Neural cell (in vitro differentiated cells): ENCODE data around the gene MARK1. TPM values are rescaled to one million over a fixed set of nuclear protein-coding genes. Genes with fewer than 3 reads are reported as not detected.

Source experiments
- H2AFZ ChIP-seq: fragments of 200-600, 300-800 bp; sonication (generic), shearing (Covaris generic); 2 replicates; pipeline ENCODE4 v1.6.0; 2014; ENCODE audit warnings: low read depth, mild to moderate bottlenecking, antibody characterized with exemption, low read length, moderate library complexity
- H3F3A ChIP-seq: fragments of 200-600 bp; shearing (Covaris generic); 2 replicates; pipeline ENCODE4 v1.6.1; 2016; ENCODE audit warnings: mild to moderate bottlenecking, moderate library complexity, mixed read lengths, antibody characterized with exemption, low read length; ENCODE audit not compliant: insufficient read depth, poor library complexity, severe bottlenecking
- H3K27ac ChIP-seq: fragments of 200-600, 300-800 bp; sonication (generic), shearing (Covaris generic); 2 replicates; pipeline ENCODE4 v1.5.1; 2014; ENCODE audit warnings: mild to moderate bottlenecking, low read length, moderate library complexity
- H3K27me3 ChIP-seq: fragments of 300-800, 200-600 bp; sonication (generic), shearing (Covaris generic); 2 replicates; pipeline ENCODE4 v1.6.0; 2014; ENCODE audit warnings: mild to moderate bottlenecking, low read depth, low read length, moderate library complexity; ENCODE audit not compliant: insufficient read depth
- H3K36me3 ChIP-seq: fragments of 300-800, 200-600 bp; sonication (generic), shearing (Covaris generic); 2 replicates; pipeline ENCODE4 v1.5.1; 2014; ENCODE audit warnings: mild to moderate bottlenecking, antibody characterized with exemption, low read length, moderate library complexity; ENCODE audit not compliant: insufficient read depth
- H3K4me2 ChIP-seq: fragments of 300-800, 200-600 bp; sonication (generic), shearing (Covaris generic); 2 replicates; pipeline ENCODE4 v1.6.0; 2014; ENCODE audit warnings: mild to moderate bottlenecking, low read length
- H3K4me3 ChIP-seq: fragments of 300-800, 200-600 bp; sonication (generic), shearing (Covaris generic); 2 replicates; pipeline ENCODE4 v1.5.1; 2014; ENCODE audit warnings: mild to moderate bottlenecking, low read length, moderate library complexity
- H3K79me2 ChIP-seq: fragments of 200-600 bp; shearing (Covaris generic); replicated peaks from 2 replicates; pipeline ENCODE4 v1.6.0; 2014; ENCODE audit warnings: mild to moderate bottlenecking, low read length, moderate library complexity; ENCODE audit not compliant: insufficient read depth
- H3K9ac ChIP-seq: fragments of 300-800, 200-600 bp; sonication (generic), shearing (Covaris generic); 2 replicates; pipeline ENCODE4 v1.6.1; 2016; ENCODE audit warnings: mild to moderate bottlenecking, low read length, mixed read lengths
- H3K9me2 ChIP-seq: fragments of 200-600 bp; shearing (Covaris generic); 2 replicates; pipeline ENCODE4 v1.6.1; 2016; ENCODE audit warnings: mild to moderate bottlenecking, low read length, mixed read lengths; ENCODE audit not compliant: insufficient read depth
- H3K9me3 ChIP-seq: fragments of 200-600, 300-800 bp; sonication (generic), shearing (Covaris generic); 2 replicates; pipeline ENCODE4 v1.6.1; 2016; ENCODE audit warnings: mild to moderate bottlenecking, mixed run types, low read length, moderate library complexity, mixed read lengths
- H4K20me1 ChIP-seq: fragments of 200-600 bp; shearing (Covaris generic); 2 replicates; pipeline ENCODE4 v1.6.1; 2016; ENCODE audit warnings: mild to moderate bottlenecking, mixed run types; ENCODE audit not compliant: insufficient read depth
- CTCF ChIP-seq: fragments of 450-650 bp; IDR thresholded peaks from 2 replicates; pipeline ENCODE4 v1.5.1; 2014; ENCODE audit warnings: antibody characterized with exemption, mild to moderate bottlenecking, moderate library complexity; ENCODE audit not compliant: poor library complexity, severe bottlenecking
- EP300 ChIP-seq: fragments of 450-650 bp; conservative IDR thresholded peaks from 2 replicates; pipeline ENCODE4 v1.6.1; 2014; ENCODE audit warnings: antibody characterized with exemption, mild to moderate bottlenecking, moderate library complexity; ENCODE audit not compliant: poor library complexity, severe bottlenecking
- EZH2 ChIP-seq: fragments of 200-600, 300-800 bp; shearing (Covaris generic), sonication (generic); IDR thresholded peaks from 2 replicates; pipeline ENCODE4 v1.6.1; 2014; ENCODE audit warnings: antibody characterized with exemption, low read length, borderline replicate concordance, mild to moderate bottlenecking; ENCODE audit not compliant: insufficient read depth, poor library complexity, severe bottlenecking
- MXI1 ChIP-seq: fragments of 450-650 bp; conservative IDR thresholded peaks from 2 replicates; pipeline ENCODE4 v1.6.1; 2014; ENCODE audit warnings: antibody characterized with exemption, mild to moderate bottlenecking; ENCODE audit not compliant: poor library complexity, severe bottlenecking
- POLR2AphosphoS5 ChIP-seq: IDR thresholded peaks from 2 replicates; pipeline ENCODE4 v1.6.1; 2012
- RAD21 ChIP-seq: fragments of 450-650 bp; conservative IDR thresholded peaks from 2 replicates; pipeline ENCODE4 v1.6.1; 2014; ENCODE audit warnings: antibody characterized with exemption, mild to moderate bottlenecking, moderate library complexity
- SMC3 ChIP-seq: fragments of 450-650 bp; conservative IDR thresholded peaks from 2 replicates; pipeline ENCODE4 v1.6.1; 2014; ENCODE audit warnings: antibody characterized with exemption, mild to moderate bottlenecking, moderate library complexity; ENCODE audit not compliant: poor library complexity
- TAF1 ChIP-seq: IDR thresholded peaks from 2 replicates; pipeline ENCODE4 v1.6.1; 2012; ENCODE audit warnings: low read depth
- polyA plus RNA-seq: library from polyadenylated mRNA; depleted of rRNA; stranded (reverse); fragments of >200 nt; gene quantifications from 2 replicates; pipeline ENCODE4 v1.2.3, GENCODE V29; 2014
- TF ChIP-seq, protein P1 (sequence below): IDR thresholded peaks from 2 replicates; pipeline ENCODE4 v1.6.1; 2012; ENCODE audit warnings: borderline replicate concordance

Gene MARK1
- polyA plus RNA-seq, 1 donor from 2014 or later: 38.6 TPM

DNA sequence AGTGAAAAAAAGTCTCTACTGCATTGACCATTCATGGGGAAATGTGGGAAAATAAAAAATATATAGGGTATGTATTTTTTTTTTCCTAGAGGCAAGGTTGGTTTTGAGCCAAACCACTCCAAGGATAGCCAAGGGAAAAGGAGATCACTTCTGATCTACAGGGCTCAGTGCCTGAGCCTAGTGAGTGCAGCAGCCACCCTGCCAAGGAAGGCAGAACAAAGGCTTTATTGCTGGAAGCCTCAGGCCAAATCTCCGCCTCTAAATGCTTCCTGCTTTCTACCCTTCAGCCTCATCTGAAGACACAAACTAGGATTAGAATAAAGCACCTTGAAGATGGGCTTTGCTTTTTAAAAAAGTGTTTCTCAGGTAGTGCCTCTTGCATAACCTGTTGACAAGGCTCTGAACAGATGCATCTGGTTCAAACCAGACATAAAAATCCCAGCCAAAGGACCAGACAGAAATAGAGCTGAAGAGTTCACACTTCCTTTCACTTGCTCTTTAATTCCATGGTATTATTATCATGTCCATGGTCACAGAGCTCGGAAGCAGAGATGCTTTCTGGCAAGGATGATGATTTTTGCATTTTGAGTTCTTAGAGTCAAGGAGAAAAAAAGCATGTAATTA, 172.7 kb downstream of the MARK1 start:
- Histone ChIP-seq H3K4me2 (no peak overlapping the region), H4K20me1 (no peaks in the 10 kb centered on the region), H3K9me3 (no peaks in the 10 kb centered on the region), H3K27me3 (no peaks in the 10 kb centered on the region), H3F3A (no peaks in the 10 kb centered on the region), H3K4me3 (no peak overlapping the region), H3K36me3 (no peaks in the 10 kb centered on the region), H3K9ac (no peak overlapping the region), H3K27ac (no peak overlapping the region), H3K79me2 (no peaks in the 10 kb centered on the region), H3K9me2 (no peaks in the 10 kb centered on the region), H2AFZ (no peak overlapping the region)
- TF ChIP-seq POLR2AphosphoS5: no peak
- TF ChIP-seq, protein P1, sequence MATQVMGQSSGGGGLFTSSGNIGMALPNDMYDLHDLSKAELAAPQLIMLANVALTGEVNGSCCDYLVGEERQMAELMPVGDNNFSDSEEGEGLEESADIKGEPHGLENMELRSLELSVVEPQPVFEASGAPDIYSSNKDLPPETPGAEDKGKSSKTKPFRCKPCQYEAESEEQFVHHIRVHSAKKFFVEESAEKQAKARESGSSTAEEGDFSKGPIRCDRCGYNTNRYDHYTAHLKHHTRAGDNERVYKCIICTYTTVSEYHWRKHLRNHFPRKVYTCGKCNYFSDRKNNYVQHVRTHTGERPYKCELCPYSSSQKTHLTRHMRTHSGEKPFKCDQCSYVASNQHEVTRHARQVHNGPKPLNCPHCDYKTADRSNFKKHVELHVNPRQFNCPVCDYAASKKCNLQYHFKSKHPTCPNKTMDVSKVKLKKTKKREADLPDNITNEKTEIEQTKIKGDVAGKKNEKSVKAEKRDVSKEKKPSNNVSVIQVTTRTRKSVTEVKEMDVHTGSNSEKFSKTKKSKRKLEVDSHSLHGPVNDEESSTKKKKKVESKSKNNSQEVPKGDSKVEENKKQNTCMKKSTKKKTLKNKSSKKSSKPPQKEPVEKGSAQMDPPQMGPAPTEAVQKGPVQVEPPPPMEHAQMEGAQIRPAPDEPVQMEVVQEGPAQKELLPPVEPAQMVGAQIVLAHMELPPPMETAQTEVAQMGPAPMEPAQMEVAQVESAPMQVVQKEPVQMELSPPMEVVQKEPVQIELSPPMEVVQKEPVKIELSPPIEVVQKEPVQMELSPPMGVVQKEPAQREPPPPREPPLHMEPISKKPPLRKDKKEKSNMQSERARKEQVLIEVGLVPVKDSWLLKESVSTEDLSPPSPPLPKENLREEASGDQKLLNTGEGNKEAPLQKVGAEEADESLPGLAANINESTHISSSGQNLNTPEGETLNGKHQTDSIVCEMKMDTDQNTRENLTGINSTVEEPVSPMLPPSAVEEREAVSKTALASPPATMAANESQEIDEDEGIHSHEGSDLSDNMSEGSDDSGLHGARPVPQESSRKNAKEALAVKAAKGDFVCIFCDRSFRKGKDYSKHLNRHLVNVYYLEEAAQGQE: no peak
- no peak for TF ChIP-seq MXI1
- TF ChIP-seq EP300: no peak
- TF ChIP-seq SMC3: no peak
- TF ChIP-seq CTCF: no peak
- TF ChIP-seq TAF1: no peak
- no peak for TF ChIP-seq EZH2
- TF ChIP-seq RAD21: no peak

DNA sequence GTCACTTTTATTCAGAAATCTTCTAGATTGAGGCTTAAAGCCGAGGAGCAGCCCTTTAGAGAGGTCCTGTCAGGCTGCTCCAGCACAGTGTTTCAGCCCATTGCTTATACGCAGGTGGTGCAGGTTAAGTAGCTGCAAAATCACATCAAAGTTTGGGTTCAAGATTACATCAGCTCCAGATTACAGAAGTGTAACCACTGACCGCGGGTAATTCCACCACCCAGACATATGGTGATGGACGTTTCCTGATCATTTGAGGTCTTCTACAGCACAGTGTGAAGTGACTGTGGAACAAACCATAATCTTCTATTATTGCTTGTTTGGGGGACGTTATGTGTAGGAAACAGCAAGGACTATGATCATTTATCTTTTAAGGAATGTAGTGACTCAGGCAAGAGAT, 174.0 kb downstream of the MARK1 start:
- Histone ChIP-seq H4K20me1 (no peaks in the 10 kb centered on the region), H3K27me3 (no peaks in the 10 kb centered on the region), H3K9ac (no peak overlapping the region), H3K9me3 (no peaks in the 10 kb centered on the region), H3K27ac (no peak overlapping the region), H3K9me2 (no peaks in the 10 kb centered on the region), H3K79me2 (no peaks in the 10 kb centered on the region), H3K4me3 (no peak overlapping the region), H3K4me2 (no peak overlapping the region), H3F3A (no peaks in the 10 kb centered on the region), H3K36me3 (no peaks in the 10 kb centered on the region), H2AFZ (no peak overlapping the region)
- TF ChIP-seq EP300: no peak
- no peak for TF ChIP-seq SMC3
- no peak for TF ChIP-seq POLR2AphosphoS5
- TF ChIP-seq EZH2: no peak
- TF ChIP-seq, protein P1: no peak
- no peak for TF ChIP-seq CTCF
- TF ChIP-seq TAF1: no peak
- TF ChIP-seq MXI1: no peak
- no peak for TF ChIP-seq RAD21
